GM18526 (cell line): Measurements from ENCODE around the gene KAZN.

Experiments used
- POLR2A ChIP-seq: IDR thresholded peaks from 3 replicates; pipeline ENCODE4 v1.6.1; 2011; ENCODE audit not compliant: insufficient read length; ENCODE audit errors: extremely low read depth

The KAZN gene

GRCh38 chr1:14822996-14823395, 224.5 kb downstream of the KAZN start:
- TF ChIP-seq POLR2A = no peak

DNA sequence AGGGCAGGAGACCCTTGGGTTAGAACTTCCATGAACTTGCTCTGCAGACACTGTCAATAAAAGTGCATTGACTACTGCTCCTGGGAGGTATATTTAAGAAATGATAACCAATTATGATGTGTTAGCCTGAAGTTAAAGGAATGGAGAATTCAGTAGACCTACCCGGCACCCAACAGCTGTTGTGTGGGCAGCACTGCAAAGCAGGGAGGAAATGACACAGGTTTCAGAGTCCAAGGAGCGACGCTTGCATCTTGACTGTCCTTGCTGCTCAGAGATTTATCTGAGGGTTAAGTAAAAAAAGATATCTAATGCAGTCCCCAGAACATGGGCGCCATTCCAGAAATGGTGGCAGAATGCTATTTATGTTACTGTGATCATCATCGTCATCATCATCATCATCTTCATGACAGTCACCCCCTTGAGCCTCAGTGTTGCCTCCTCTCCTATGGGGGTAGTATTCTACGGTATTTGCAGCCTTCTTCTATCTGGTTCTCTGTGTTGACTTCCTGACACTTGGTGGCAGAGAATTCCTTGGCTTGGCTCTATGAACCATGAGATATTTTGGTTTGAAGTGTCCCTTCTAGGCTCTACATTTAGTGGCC, 225.9 kb downstream of the KAZN start:
- no peak for TF ChIP-seq POLR2A

DNA sequence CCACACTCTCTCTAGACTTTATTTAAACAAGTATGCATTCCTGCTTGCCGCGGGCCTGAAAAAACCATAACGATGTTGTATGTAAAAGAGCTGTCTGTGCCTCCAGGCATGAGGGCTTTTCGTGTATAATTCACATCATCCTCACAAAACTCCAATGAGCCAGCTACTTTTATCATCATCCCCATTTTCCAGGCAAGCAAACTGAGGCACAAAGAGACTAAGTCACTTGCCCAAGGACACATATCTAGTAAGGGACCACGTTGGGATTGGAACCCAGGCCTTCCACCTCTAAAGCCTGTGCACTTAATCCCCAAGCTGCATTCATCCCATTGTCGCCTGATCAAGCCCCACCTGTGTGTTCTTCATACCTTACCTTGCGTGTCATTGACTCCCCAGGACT, 226.9 kb downstream of the KAZN start:
- TF ChIP-seq POLR2A = no peak

DNA sequence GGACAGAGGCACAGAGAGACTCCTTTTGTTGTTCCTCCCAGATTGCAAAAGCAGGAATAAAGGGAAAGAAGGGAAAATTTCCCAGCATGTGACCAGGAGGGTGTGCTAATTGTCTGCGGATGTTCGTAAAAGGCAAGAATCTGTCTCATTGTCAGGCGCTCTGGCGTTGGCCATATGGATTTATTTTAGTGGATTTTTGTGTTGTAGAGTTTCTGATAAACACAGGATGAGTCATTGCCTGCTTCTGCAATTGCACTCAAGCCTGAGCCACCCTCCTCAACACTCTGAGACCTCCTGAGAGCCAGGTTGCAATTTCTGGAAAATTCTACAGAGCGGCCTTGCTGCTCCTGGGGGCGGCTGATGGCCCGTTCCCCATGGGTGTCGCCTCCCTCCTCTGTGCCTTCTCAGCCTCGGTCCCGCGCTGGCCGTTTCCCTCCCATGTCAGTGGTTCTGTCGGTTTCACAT, 227.7 kb downstream of the KAZN start:
- no peak for TF ChIP-seq POLR2A

DNA sequence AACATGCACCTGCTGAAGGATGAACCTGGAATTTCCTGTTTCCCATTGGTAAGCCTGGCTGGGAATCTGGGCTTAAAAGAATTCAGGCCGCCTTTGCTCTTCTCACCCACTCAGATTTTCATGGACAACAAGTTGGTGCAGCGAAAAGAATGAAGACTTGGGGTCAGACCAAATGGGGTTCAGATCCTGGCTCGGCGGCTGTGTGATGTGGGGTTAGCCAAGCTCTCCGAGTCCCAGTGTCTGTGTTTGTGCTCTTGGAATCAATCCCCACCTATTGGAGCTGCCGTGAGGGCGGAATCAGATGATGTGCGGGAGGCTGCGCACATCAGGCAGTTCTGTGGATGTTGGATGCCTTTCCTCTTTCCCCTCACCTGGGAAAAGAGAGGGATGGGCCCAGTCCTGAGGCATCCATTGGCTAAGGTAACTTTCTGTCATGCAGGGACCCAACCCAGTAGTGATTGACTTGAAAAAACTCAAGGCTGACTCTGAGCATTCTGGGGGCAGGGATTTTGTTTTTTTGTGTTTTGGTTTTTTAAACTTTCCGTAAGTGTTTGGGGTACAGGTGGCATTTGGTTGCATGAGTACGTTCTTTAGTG, 228.3 kb downstream of the KAZN start:
- no peak for TF ChIP-seq POLR2A

- TF ChIP-seq POLR2A = no peak
These were observed 229.4 kb downstream of the KAZN start for GRCh38 chr1:14827870-14828269.

DNA sequence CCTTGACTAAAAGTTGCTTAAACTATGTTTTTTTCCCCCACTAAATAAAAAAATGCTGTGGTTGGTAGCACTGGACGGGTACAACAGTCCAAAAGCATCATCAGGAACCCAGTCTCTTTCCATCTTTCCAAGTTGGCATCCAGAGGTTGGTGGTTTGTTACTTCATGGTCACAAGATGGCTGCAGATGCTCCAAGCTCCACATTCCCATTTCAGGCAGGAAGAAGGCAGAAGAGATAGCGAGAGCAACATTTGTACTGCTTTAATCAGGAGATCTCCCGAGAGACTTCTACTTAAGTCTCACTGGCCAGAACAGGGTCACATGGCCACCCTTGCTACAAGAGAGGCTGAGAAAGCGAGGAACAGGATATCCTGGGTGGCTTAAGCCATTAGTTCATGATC, 230.2 kb downstream of the KAZN start:
- TF ChIP-seq POLR2A = no peak

DNA sequence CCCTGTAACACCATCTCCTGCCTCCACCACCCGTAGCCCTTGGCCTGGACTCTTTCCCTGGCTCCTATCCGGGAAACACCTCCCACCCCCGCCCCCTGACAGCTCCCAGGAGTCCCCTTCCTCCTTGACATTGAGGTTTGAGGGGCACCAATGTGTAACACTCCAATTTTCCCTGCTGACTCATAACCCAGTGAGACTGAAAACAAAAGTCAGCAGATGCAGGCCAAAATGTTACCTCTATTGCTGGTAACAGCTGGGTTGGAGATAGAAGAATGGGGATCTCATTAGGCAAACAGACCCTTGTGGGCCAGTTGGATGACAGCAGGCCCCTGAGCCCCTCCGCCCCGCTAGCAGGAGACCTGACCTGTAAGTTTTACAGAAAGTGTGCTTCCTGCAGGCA, 237.2 kb downstream of the KAZN start:
- TF ChIP-seq POLR2A = no peak

- TF ChIP-seq POLR2A = no peak
These were observed 238.1 kb downstream of the KAZN start for GRCh38 chr1:14836426-14837140.

DNA sequence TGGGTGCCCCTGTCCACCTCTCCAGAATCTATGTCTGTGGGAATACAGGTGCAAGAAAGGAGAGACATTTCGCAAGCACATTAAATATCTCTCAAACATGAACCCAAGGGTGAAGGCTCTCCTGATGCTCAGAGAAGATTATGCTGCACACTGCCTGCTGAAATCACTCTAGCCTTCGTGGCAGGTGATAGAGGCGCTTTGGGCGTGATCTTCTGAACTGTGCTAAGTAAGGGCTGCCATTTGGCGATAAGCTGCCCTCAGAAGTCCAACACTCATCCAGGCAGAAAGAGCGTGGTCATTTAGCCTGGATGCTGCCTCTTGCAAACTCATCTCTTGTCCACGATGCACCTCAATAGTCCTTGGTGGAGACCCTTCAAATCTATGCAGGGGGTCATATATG, 241.9 kb downstream of the KAZN start:
- no peak for TF ChIP-seq POLR2A

GRCh38 chr1:14841456-14841855, 243.0 kb downstream of the KAZN start:
- TF ChIP-seq POLR2A = no peak

- no peak for TF ChIP-seq POLR2A
These were observed 243.5 kb downstream of the KAZN start for GRCh38 chr1:14841951-14842350.

DNA sequence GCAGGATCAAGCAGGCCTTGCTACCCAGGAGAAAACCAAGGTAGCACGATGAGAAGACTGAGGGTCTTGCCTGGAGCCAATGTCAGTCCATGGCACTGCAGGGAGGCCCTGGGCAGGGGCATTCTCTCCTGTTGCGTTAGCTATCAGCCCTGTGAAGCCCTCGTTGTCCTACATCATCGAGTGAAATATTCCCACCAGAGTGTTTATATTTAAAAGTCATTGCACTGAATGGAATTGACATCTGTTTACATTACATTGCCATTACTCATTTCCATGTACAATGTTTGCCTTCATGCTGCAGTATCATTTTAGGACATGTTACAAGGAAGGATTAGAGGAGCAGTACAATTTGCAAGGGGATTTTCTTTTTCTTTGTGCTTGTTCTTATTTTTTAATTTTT, 243.9 kb downstream of the KAZN start:
- no peak for TF ChIP-seq POLR2A

GRCh38 chr1:14842891-14843290, 244.4 kb downstream of the KAZN start:
- no peak for TF ChIP-seq POLR2A

- TF ChIP-seq POLR2A = no peak
These were observed 245.0 kb downstream of the KAZN start for GRCh38 chr1:14843525-14843924.

DNA sequence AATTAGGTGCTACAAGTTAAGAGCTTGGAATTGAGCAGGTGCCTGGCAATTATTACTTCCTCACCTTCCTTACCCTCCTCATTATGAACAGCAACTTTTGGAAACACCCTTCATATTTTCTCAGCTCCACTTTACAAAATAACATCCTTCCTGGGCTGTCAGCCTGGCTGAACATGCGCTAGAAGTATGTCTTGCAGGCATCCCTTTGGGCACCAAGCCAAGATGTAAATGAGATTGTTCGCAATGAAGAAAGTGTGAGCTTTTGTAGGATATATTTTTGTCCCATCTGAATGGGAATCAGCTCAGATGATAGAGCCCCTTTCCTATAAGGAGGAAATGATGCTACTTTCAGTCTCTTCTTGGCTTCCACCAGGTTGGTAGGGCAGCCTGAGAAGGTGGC, 245.9 kb downstream of the KAZN start:
- no peak for TF ChIP-seq POLR2A
